Erythroblast (primary cell): Measurements from ENCODE around the gene CACNG8.

ENCODE experiments used
- GATA1 ChIP-seq: IDR thresholded peaks from 2 replicates; pipeline ENCODE4 v1.6.1; 2011; ENCODE audit warnings: low read depth, mild to moderate bottlenecking, control low read depth, low read length, moderate library complexity
- POLR2A ChIP-seq: IDR thresholded peaks from 2 replicates; pipeline ENCODE4 v1.6.1; 2011; ENCODE audit warnings: mild to moderate bottlenecking, low read length

GRCh38 chr19:53960886-53961285 lies 1.9 kb upstream of the CACNG8 start:
- TF ChIP-seq POLR2A (no peak), GATA1 (no peak)
